ENCODE data around the gene ADGRV1.

Gene ADGRV1

DNA sequence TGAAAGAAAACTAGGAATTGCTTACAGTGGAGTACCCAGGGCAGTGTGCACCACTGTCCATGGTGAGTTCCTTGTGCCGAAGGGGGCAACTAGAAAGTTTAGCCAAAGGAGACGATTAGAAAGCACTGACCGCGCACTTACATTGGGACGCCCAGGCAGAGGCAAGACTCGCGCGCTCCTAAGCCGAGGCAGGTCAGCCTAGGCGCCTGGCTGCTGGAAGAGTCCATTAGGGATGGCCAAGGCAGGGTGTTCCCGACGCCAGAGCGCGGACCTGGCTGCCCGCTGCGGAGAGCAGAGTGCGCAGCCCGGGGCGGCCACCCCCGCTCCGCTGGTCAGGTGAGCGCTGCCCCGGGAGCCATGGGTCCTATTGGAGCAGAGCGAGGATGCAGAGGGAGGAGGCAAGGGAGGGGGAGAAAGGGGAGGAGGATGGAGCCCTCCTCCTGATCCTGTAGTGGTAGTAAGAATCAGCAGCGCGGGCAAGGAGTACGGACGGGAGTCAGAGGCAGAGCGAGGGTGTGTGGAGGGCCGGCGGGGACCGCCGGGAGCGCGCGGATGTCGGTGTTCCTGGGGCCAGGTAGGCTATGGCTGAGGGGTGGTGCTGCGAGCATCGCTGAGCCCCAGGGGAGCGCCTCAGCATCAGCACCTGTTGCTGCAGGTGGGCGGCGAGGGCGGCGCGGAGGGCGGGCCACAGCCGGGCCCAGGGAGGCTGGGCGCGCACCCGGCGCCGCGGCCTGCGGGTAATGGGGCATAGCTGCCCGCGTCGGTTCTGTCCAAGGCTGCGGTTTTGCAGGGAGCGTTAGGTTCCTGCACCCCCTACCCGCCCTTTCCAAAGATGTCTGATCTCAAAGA, at the start of gene ADGRV1:
Gene ADGRV1 (plus strand): TSS at position 454 of the 849 bp plus-strand sequence. CDS start 99 bp downstream, at position 553.
- TF ChIP-seq RAD21 (IDR thresholded peaks at IDR 0.05; ENCODE audit: low read depth) (no peak), TEAD4 (IDR thresholded peaks at IDR 0.05) (peak; percentile 28; the same call in 1 of the 2 replicates), TAF1 (IDR thresholded peaks at IDR 0.05; ENCODE audit: low read depth) (peak; percentile 86), EP300 (IDR thresholded peaks at IDR 0.05; ENCODE audit: borderline replicate concordance) (peak; percentile 74), NFIC (IDR thresholded peaks at IDR 0.05) (no peak), ZBTB7A (IDR thresholded peaks at IDR 0.05; ENCODE audit: low read depth) (no peak), FOXM1 (IDR thresholded peaks at IDR 0.05; ENCODE audit: borderline replicate concordance, low read depth) (peak; percentile 65; the same call in 1 of the 2 replicates), CEBPB (IDR thresholded peaks at IDR 0.05) (no peak), CREB1 (IDR thresholded peaks at IDR 0.05; ENCODE audit: low read depth) (0 out of 2 replicates have a peak, but pooled peaks have one; percentile 44), YY1 (IDR thresholded peaks at IDR 0.05; ENCODE audit: low read depth) (no peak), USF1 (IDR thresholded peaks at IDR 0.05) (peak; percentile 49; the same call in 1 of the 2 replicates), TCF12 (IDR thresholded peaks at IDR 0.05; ENCODE audit: low read depth) (0 out of 2 replicates have a peak, but pooled peaks have one; percentile 52), EGR1 (IDR thresholded peaks at IDR 0.05) (peak; percentile 60; the same call in 1 of the 2 replicates)
- TF ChIP-seq, protein P1, sequence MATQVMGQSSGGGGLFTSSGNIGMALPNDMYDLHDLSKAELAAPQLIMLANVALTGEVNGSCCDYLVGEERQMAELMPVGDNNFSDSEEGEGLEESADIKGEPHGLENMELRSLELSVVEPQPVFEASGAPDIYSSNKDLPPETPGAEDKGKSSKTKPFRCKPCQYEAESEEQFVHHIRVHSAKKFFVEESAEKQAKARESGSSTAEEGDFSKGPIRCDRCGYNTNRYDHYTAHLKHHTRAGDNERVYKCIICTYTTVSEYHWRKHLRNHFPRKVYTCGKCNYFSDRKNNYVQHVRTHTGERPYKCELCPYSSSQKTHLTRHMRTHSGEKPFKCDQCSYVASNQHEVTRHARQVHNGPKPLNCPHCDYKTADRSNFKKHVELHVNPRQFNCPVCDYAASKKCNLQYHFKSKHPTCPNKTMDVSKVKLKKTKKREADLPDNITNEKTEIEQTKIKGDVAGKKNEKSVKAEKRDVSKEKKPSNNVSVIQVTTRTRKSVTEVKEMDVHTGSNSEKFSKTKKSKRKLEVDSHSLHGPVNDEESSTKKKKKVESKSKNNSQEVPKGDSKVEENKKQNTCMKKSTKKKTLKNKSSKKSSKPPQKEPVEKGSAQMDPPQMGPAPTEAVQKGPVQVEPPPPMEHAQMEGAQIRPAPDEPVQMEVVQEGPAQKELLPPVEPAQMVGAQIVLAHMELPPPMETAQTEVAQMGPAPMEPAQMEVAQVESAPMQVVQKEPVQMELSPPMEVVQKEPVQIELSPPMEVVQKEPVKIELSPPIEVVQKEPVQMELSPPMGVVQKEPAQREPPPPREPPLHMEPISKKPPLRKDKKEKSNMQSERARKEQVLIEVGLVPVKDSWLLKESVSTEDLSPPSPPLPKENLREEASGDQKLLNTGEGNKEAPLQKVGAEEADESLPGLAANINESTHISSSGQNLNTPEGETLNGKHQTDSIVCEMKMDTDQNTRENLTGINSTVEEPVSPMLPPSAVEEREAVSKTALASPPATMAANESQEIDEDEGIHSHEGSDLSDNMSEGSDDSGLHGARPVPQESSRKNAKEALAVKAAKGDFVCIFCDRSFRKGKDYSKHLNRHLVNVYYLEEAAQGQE (IDR thresholded peaks at IDR 0.05; ENCODE audit: low read depth): peak; percentile 24; the same call in 1 of the 2 replicates
- TF ChIP-seq, protein P2, sequence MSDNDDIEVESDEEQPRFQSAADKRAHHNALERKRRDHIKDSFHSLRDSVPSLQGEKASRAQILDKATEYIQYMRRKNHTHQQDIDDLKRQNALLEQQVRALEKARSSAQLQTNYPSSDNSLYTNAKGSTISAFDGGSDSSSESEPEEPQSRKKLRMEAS (IDR thresholded peaks at IDR 0.05): peak; percentile 78

DNA sequence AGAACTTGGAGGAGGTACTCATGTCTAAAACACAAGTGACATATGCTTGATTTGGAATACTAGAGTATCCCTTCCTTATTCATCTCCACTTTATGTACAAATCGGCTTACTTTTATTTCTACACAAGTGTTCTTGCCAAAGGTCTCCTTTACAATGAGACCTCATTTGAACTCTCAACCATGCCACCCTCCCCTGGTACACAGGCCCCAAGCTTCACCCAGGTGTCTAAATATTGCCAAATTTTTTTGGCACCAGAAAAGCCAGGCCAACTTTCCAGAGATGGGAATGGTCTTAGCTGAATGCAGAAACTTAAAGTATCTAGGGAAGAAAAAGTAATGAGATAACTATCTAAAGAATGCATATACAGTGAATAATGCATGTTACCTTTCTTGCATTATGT, 48.2 kb upstream of the ADGRV1 start:
- TF ChIP-seq, protein P2 (IDR thresholded peaks at IDR 0.05): no peak
- TF ChIP-seq CREB1 (IDR thresholded peaks at IDR 0.05; ENCODE audit: low read depth) (no peak), EP300 (IDR thresholded peaks at IDR 0.05; ENCODE audit: borderline replicate concordance) (no peak), NFIC (IDR thresholded peaks at IDR 0.05) (no peak), YY1 (IDR thresholded peaks at IDR 0.05; ENCODE audit: low read depth) (no peak), EGR1 (IDR thresholded peaks at IDR 0.05) (no peak), CEBPB (IDR thresholded peaks at IDR 0.05) (no peak), TCF12 (IDR thresholded peaks at IDR 0.05; ENCODE audit: low read depth) (no peak), USF1 (IDR thresholded peaks at IDR 0.05) (no peak)
- TF ChIP-seq, protein P1 (IDR thresholded peaks at IDR 0.05; ENCODE audit: low read depth): no peak

GRCh38 chr5:90514520-90514919, 44.1 kb upstream of the ADGRV1 start:
- TF ChIP-seq, protein P1 (IDR thresholded peaks at IDR 0.05; ENCODE audit: low read depth): no peak
- TF ChIP-seq NFIC (IDR thresholded peaks at IDR 0.05) (no peak), RAD21 (IDR thresholded peaks at IDR 0.05; ENCODE audit: low read depth) (no peak), CREB1 (IDR thresholded peaks at IDR 0.05; ENCODE audit: low read depth) (no peak), CEBPB (IDR thresholded peaks at IDR 0.05) (no peak), ZBTB7A (IDR thresholded peaks at IDR 0.05; ENCODE audit: low read depth) (no peak), TAF1 (IDR thresholded peaks at IDR 0.05; ENCODE audit: low read depth) (no peak), EP300 (IDR thresholded peaks at IDR 0.05; ENCODE audit: borderline replicate concordance) (no peak), EGR1 (IDR thresholded peaks at IDR 0.05) (no peak), TCF12 (IDR thresholded peaks at IDR 0.05; ENCODE audit: low read depth) (no peak), FOXM1 (IDR thresholded peaks at IDR 0.05; ENCODE audit: borderline replicate concordance, low read depth) (no peak), USF1 (IDR thresholded peaks at IDR 0.05) (no peak), YY1 (IDR thresholded peaks at IDR 0.05; ENCODE audit: low read depth) (no peak), TEAD4 (IDR thresholded peaks at IDR 0.05) (no peak)
- TF ChIP-seq, protein P2 (IDR thresholded peaks at IDR 0.05): no peak
